HCT116 (cell line): ENCODE results near the gene SLC7A10. TPM values are rescaled to one million over a fixed set of nuclear protein-coding genes. Genes with fewer than 3 reads are reported as not detected.

Source experiments
- ATAC-seq: fragments of 200-7000 bp; cut with Tn5 transposase; 2 replicates; pipeline ENCODE4 v1.9.1; 2020; ENCODE audit warnings: mild to moderate bottlenecking, moderate library complexity
- BruUV-seq: library from RNA; stranded (reverse); fragments of 400-500 nt; replicated peaks from 2 replicates; lab custom pipeline; 2021; lab: Mats Ljungman, UMichigan
- CTCF ChIA-PET: fragments of 300-600 bp; sonication (Branson Sonifier 250); formaldehyde crosslinking; loops from one replicate; lab custom pipeline; 2021; ENCODE audit warnings: antibody characterized with exemption; lab: Charles Lee
- POLR2A ChIA-PET: fragments of 300-600, 350-600 bp; sonication (Branson Sonifier 250); formaldehyde crosslinking; loops from one replicate; lab custom pipeline; 2021; ENCODE audit warnings: antibody characterized with exemption; lab: Charles Lee
- RAD21 ChIA-PET, 2 experiments: fragments of 300-600 bp; sonication (Branson Sonifier 250); formaldehyde crosslinking; loops; one replicate each; lab custom pipeline; 2023; ENCODE audit warnings: low total read pairs in 2 of 2; ENCODE audit not compliant: uncharacterized antibody in 2 of 2, unreplicated experiment in 2 of 2, low non-redundant PET in 1 of 2; lab: Charles Lee
- DNase-seq: peaks from one replicate; pipeline ENCODE4 v3.0.0-alpha.2; 2010; ENCODE audit warnings: low read depth, low spot score
- H2AFZ ChIP-seq: fragments of 200-600 bp; shearing (Covaris generic), sonication (generic); 2 replicates; pipeline ENCODE4 v1.6.1; 2017; ENCODE audit warnings: low read depth, mixed run types, mixed read lengths, antibody characterized with exemption, low read length; ENCODE audit not compliant: poor library complexity, severe bottlenecking
- H3K27ac ChIP-seq: 2 replicates; pipeline ENCODE4 v1.5.1; 2012; ENCODE audit warnings: low read depth, low read length
- H3K27me3 ChIP-seq: fragments of 200-600 bp; sonication (generic); 2 replicates; pipeline ENCODE4 v1.6.1; 2016; ENCODE audit warnings: mixed run types, low read length, mixed read lengths; ENCODE audit not compliant: insufficient read depth
- H3K36me3 ChIP-seq, 2 experiments: fragments of 200-500 bp in 1 of 2; fragments of 200-600 bp in 1 of 2; sonication (Bioruptor generic) in 1 of 2; sonication (generic) in 1 of 2; 2 replicates each; pipeline versions ENCODE4 v1.5.1 to v1.6.1; 2014 to 2016; ENCODE audit warnings: low read length in 2 of 2, inconsistent platforms in 1 of 2, mixed read lengths in 1 of 2, mixed run types in 1 of 2; ENCODE audit not compliant: insufficient read depth in 2 of 2, control insufficient read depth in 1 of 2
- H3K4me1 ChIP-seq, 2 experiments: fragments of 200-600 bp in 1 of 2; sonication (generic) in 1 of 2; 2 replicates each; pipeline versions ENCODE4 v1.5.1 to v1.6.1; 2012 to 2017; ENCODE audit warnings: low read length in 2 of 2, inconsistent platforms in 1 of 2, mild to moderate bottlenecking in 1 of 2, mixed read lengths in 1 of 2, mixed run types in 1 of 2, moderate library complexity in 1 of 2; ENCODE audit not compliant: insufficient read depth in 2 of 2, control insufficient read depth in 1 of 2
- H3K4me2 ChIP-seq: fragments of 200-600 bp; sonication (generic); 2 replicates; pipeline ENCODE4 v1.6.1; 2017; ENCODE audit warnings: mixed run types, low read length, mixed read lengths
- H3K4me3 ChIP-seq, 2 experiments: fragments of 200-600 bp in 1 of 2; sonication (generic) in 1 of 2; replicated peaks in 1 of 2; 2 replicates each; pipeline ENCODE4 v1.5.1; 2011 to 2016; ENCODE audit warnings: low read length in 2 of 2, control low read depth in 1 of 2, low read depth in 1 of 2, mild to moderate bottlenecking in 1 of 2, mixed read lengths in 1 of 2, mixed run types in 1 of 2
- H3K79me2 ChIP-seq: fragments of 200-600 bp; sonication (generic); 2 replicates; pipeline ENCODE4 v1.6.1; 2017; ENCODE audit warnings: mild to moderate bottlenecking, mixed run types, low read length, moderate library complexity, mixed read lengths; ENCODE audit not compliant: insufficient read depth
- H3K9ac ChIP-seq: fragments of 200-600 bp; sonication (generic); 2 replicates; pipeline ENCODE4 v1.6.1; 2016; ENCODE audit warnings: low read length, mixed read lengths
- H3K9me2 ChIP-seq: fragments of 200-600 bp; sonication (generic), shearing (Covaris generic); 2 replicates; pipeline ENCODE4 v1.6.1; 2017; ENCODE audit warnings: mixed run types, mild to moderate bottlenecking, moderate library complexity; ENCODE audit not compliant: insufficient read depth
- H3K9me3 ChIP-seq, 2 experiments: fragments of 200-500 bp in 1 of 2; fragments of 200-600 bp in 1 of 2; sonication (Bioruptor generic) in 1 of 2; sonication (generic) in 1 of 2; 2 replicates each; pipeline ENCODE4 v1.6.1; 2014 to 2017; ENCODE audit warnings: low read length in 2 of 2, mixed read lengths in 2 of 2, inconsistent platforms in 1 of 2, low read depth in 1 of 2, mild to moderate bottlenecking in 1 of 2, mixed run types in 1 of 2, moderate library complexity in 1 of 2; ENCODE audit not compliant: control insufficient read depth in 1 of 2, insufficient read depth in 1 of 2
- H4K20me1 ChIP-seq: fragments of 200-600 bp; sonication (generic), shearing (Covaris generic); 2 replicates; pipeline ENCODE4 v1.6.1; 2017; ENCODE audit warnings: mixed run types, mild to moderate bottlenecking, moderate library complexity; ENCODE audit not compliant: insufficient read depth
- ATF3 ChIP-seq: IDR thresholded peaks from 2 replicates; pipeline ENCODE4 v1.6.1; 2012
- FOSL1 ChIP-seq: IDR thresholded peaks from 2 replicates; pipeline ENCODE4 v1.6.1; 2012; ENCODE audit warnings: low read depth
- MAX ChIP-seq: IDR thresholded peaks from 2 replicates; pipeline ENCODE4 v1.6.1; 2012
- POLR2A ChIP-seq: IDR thresholded peaks from 2 replicates; pipeline ENCODE4 v1.7.0; 2011; ENCODE audit warnings: borderline replicate concordance; ENCODE audit not compliant: insufficient read depth, insufficient read length; ENCODE audit errors: extremely low read depth
- POLR2AphosphoS5 ChIP-seq: IDR thresholded peaks from 2 replicates; pipeline ENCODE4 v1.6.1; 2011; ENCODE audit warnings: mild to moderate bottlenecking, low read depth, low read length, moderate library complexity
- SIN3A ChIP-seq: IDR thresholded peaks from 2 replicates; pipeline ENCODE4 v1.6.1; 2012; ENCODE audit warnings: low read depth
- SP1 ChIP-seq: IDR thresholded peaks from 2 replicates; pipeline ENCODE4 v1.6.1; 2012; ENCODE audit warnings: low read depth
- TCF7L2 ChIP-seq: IDR thresholded peaks from 2 replicates; pipeline ENCODE4 v1.7.0; 2011; ENCODE audit warnings: borderline replicate concordance, inconsistent platforms; ENCODE audit not compliant: insufficient read depth, insufficient read length; ENCODE audit errors: extremely low read depth
- YY1 ChIP-seq: IDR thresholded peaks from 2 replicates; pipeline ENCODE4 v1.6.1; 2011; ENCODE audit warnings: low read length, low read depth, moderate library complexity, mild to moderate bottlenecking; ENCODE audit not compliant: insufficient replicate concordance; ENCODE audit errors: extremely low read depth
- ZFX ChIP-seq: fragments of 450-650 bp; IDR thresholded peaks from 2 replicates; pipeline ENCODE4 v1.6.1; 2017
- intact Hi-C: fragments of 100-400 bp; cut with micrococcal nuclease; formaldehyde crosslinking; loops from 2 replicates; pipeline ENCODE4 v1.10.0; 2022
- total RNA-seq: library from RNA; stranded (reverse); gene quantifications from one replicate; pipeline ENCODE4 v1.2.1, GENCODE V29; 2021; ENCODE audit not compliant: unreplicated experiment

Gene SLC7A10
- total RNA-seq, 1 experiment from 2014 or later = 0.25 TPM

DNA sequence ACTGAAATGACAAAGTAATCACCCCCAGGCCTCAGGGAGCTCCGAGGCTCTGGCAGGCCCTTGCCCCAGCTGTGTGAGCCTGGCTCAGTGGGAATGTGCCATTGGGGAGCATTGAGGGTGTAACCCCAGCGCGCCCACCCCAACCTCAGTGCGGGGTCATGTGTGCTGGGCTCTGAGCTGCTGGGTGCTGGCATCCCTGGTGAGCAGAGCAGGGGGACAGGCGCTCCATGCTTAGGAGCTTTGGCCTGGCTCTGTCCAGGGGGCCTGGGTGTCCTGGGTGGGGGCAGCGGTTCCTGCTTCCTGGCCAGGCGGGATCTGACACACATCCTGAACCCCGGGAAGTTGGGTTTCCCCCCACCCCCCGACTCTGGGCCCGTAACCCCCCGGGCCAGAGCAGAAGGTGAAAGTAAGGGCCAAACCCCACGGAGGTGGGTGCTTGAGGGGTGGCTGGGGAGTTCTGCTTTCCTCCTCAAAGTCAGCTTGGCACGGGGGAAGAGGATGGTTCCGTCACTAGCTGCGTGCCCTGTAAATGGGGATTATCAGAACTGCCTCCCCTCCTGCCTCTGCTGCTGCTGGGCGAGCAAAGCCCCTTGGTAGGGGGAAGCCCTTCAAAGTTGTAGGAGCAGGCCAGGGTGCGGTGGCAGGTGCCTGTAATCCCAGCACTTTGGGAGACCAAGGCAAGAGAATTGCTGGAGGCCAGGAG is 29.9 kb downstream of the SLC7A10 start:
- peak overlapping the region; percentile 60 to 63 for H3K4me3 ChIP-seq
- peaks cover 0 to 7% of the 10 kb centered on the region in 2 experiments; a peak in 1 of 4 replicates for H3K36me3 ChIP-seq
- H3K9me3 ChIP-seq = no peaks in the 10 kb centered on the region
- POLR2A ChIA-PET = interaction anchor here (0.9 kb wide), 1 partner anchor 52 kb away, joined by 4 read pairs; no protein-coding TSS in a partner anchor
- H3K27ac ChIP-seq = peak overlapping the region; percentile 69; the same call in 1 of the 2 replicates
- peak overlapping the region; percentile 54 for H3K9ac ChIP-seq
- RAD21 ChIA-PET = no interaction called here
- no peaks in the 10 kb centered on the region for H3K27me3 ChIP-seq
- DNase-seq (no peak), ATAC-seq (no peak)
- BruUV-seq = no TSS peak
- peak overlapping the region; percentile 75 for H3K4me2 ChIP-seq
- no peak overlapping the region for H2AFZ ChIP-seq
- peaks cover 11 to 18% of the 10 kb centered on the region in 2 experiments for H3K4me1 ChIP-seq
- H4K20me1 ChIP-seq = no peaks in the 10 kb centered on the region
- no peaks in the 10 kb centered on the region for H3K9me2 ChIP-seq
- H3K79me2 ChIP-seq = peaks cover 14% of the 10 kb centered on the region
- no peak for TF ChIP-seq POLR2A
- no peak for TF ChIP-seq SP1
- no peak for TF ChIP-seq YY1
- TF ChIP-seq ATF3 = no peak
- TF ChIP-seq POLR2AphosphoS5 = no peak
- TF ChIP-seq FOSL1 = no peak
- CTCF ChIA-PET = interaction anchor here (1.2 kb wide), 1 partner anchor 12 kb away, joined by 5 read pairs; no protein-coding TSS in a partner anchor
- intact Hi-C loops = no loop called here

GRCh38 chr19:33194886-33195644 is 30.6 kb downstream of the SLC7A10 start:
- H3K27ac ChIP-seq = peak overlapping the region; percentile 69

More at GRCh38 chr19:33194886-33195644, 30.6 kb downstream of the SLC7A10 start:
- Histone ChIP-seq H3K9ac (peak overlapping the region; percentile 54), H3K4me2 (peak overlapping the region; percentile 75), H3K9me3 (no peaks in the 10 kb centered on the region), H3K9me2 (no peaks in the 10 kb centered on the region), H3K79me2 (peaks cover 14% of the 10 kb centered on the region), H3K4me1 (peaks cover 11 to 18% of the 10 kb centered on the region in 2 experiments), H3K36me3 (peaks cover 0 to 7% of the 10 kb centered on the region in 2 experiments; a peak in 1 of 4 replicates), H3K27me3 (no peaks in the 10 kb centered on the region), H3K4me3 (peak overlapping the region; percentile 60 to 63), H4K20me1 (no peaks in the 10 kb centered on the region), H2AFZ (no peak overlapping the region)
- CTCF ChIA-PET = interaction anchor here (1.2 kb wide), 1 partner anchor 11 kb away, joined by 5 read pairs; no protein-coding TSS in a partner anchor
- no TSS peak for BruUV-seq
- ATAC-seq (peak; percentile 64), DNase-seq (no peak)
- peak; percentile 83 for TF ChIP-seq ZFX
- TF ChIP-seq TCF7L2 = no peak
- peak; percentile 39; the same call in 1 of the 2 replicates for TF ChIP-seq MAX
- no peak for TF ChIP-seq SIN3A
- POLR2A ChIA-PET = interaction anchor here (0.9 kb wide), 1 partner anchor 51 kb away, joined by 4 read pairs; no protein-coding TSS in a partner anchor
- intact Hi-C loops = no loop called here
- RAD21 ChIA-PET = no interaction called here
